GM18861 (cell line): Measurements from ENCODE around the gene CLDN6.

ENCODE experiments used
- ATAC-seq: cut with Tn5 transposase; IDR thresholded peaks from one replicate; pipeline ENCODE4 v1.9.1; 2021; ENCODE audit not compliant: unreplicated experiment

Gene CLDN6

DNA sequence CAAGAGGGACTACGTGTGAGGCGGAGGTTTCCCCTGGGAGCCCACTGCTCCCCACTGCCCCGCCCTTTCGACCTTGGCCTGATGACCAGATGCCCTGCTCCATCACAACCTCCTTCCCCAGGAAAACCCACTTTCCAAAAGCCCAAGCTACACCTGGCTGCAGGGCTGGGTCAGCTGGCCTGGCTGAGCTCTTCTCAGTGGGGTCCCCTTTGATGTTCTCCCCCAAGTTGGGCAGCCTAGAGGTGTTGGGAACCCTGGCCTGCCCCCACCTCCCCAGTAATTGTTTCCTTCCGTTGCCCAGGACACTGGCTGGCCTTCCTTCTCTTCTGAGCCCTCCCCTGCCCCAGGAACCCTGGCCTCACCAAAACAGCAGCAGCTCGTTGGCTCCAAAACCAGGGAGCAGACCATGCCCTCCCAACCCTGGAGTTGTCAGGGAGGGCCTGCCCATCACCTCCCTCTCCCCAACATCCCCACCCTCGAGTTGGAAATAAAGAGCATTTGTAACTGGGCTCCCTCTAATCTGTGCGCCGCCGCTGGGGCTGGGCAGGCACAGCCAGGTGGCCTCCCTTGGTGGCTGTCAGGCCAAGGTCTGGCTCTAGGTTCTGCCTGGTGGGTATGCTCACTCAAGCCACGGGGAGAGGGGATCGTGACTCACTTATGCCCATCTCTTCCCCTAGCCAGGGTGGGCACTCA is 3.8 kb downstream of the CLDN6 start:
- no peak for ATAC-seq

DNA sequence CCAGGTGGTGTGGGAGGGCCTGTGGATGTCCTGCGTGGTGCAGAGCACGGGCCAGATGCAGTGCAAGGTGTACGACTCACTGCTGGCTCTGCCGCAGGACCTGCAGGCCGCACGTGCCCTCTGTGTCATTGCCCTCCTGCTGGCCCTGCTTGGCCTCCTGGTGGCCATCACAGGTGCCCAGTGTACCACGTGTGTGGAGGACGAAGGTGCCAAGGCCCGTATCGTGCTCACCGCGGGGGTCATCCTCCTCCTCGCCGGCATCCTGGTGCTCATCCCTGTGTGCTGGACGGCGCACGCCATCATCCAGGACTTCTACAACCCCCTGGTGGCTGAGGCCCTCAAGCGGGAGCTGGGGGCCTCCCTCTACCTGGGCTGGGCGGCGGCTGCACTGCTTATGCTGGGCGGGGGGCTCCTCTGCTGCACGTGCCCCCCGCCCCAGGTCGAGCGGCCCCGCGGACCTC is 4.5 kb downstream of the CLDN6 start:
- ATAC-seq, result no peak

DNA sequence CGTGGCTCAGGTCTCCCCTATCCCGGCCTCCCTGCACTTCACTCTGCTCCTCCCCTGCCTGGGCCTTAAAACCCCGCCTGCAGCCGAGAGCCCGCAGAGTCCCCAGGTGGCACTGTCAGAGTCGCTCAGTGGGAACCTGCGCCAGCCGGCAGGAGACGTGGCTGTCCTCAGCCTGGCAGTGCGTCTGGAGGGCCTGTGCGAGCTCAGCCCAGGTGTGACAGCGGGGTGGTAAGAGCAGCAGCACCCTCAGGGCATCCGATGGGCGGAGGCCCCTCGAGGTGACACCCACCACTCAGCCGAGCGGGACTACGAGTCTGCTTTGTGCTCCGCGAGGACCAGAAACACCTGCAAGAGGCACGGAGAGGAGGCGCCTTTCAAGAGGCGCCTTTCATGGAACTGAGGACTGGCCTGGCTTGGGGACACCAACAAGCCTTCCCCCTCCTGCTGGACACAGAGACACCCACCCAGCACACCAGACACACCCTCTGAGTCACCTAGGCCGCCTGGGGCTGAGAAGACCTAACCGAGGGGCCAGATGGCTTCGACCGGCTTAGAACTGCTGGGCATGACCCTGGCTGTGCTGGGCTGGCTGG is 5.1 kb downstream of the CLDN6 start, which contains the start of gene CLDN9:
Gene CLDN9, plus strand, starts transcription at position 96 of the 593 bp plus-strand sequence. Its CDS starts 440 bp downstream, at position 536.
- ATAC-seq, result no peak

DNA sequence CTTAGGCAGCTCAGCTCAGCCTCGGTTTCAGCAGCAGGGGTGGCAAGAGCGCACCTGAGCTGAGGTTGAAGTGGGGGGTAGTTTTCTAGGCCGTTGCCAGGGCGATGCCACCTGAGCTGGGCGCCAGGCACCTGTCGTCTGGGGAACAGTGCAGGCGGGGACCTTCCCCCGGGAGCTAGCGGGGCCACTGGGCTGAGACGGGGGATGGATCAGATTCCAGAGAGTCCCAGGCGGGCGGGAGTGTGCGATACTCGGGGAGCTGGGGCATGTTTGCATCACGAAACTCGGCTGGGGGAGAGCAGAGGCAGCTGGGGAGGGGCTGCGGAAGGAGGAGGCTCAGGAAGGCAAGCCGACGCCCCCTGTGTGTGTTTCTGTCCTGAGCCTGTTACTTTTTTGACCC is 5.7 kb downstream of the CLDN6 start:
- no peak for ATAC-seq

DNA sequence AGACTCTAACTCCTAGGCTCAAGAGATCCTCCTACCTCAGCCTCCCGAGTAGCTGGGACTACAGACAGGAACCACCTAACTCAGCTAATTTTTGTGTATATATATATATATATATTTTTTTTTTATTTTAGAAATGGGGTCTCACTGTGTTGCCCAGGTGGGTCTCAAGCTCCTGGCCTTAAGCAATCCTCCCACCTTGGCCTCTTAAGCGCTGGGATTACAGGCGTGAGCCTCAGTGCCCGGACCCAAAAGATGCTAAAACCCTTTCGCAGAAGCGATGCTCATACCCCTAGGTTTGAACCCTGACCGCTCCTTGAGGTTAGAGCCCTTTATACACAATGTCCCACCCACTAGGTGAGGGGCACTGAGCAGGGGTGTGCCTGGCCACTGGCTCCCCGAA is 7.5 kb downstream of the CLDN6 start:
- ATAC-seq, result no peak

DNA sequence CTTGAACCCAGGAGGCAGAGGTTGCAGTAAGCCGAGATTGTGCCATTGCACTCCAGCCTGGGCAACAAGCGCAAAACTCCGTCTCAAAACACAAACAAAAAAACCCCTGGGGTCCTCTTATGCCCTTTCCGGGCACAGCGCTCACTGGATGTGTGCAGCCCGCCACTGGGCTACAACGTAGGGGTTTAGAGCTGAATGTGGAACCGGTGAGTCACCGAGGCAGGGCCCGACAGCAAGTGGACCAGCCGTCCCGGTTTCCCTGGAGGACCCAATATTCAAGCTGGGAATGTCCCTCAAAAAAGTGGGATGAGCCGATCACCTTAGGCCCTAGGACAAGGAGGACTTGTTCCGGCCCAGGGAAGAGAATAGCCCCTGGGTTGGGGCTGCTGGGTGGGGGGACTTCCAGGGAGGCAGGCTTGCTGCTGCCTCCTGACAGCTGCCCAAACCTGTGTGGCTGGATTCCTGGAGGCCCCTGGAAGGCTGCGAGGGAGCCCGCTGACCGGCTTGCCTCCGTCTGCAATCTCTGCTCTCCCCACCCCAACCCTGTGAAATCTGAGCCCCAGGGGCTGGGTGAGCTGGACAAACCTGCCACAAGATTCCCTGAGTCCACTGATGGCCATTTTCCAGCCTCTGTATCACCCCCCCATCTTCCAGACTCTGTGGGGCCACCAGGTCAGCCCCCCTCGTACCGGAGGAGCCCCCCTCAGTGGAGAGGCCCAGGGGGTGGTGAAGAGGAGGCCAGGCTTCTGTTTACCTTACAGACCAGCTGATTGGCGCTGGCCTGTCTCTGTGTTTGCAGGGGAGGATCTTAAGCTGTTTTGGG is 8.2 kb downstream of the CLDN6 start:
- ATAC-seq, result no peak

DNA sequence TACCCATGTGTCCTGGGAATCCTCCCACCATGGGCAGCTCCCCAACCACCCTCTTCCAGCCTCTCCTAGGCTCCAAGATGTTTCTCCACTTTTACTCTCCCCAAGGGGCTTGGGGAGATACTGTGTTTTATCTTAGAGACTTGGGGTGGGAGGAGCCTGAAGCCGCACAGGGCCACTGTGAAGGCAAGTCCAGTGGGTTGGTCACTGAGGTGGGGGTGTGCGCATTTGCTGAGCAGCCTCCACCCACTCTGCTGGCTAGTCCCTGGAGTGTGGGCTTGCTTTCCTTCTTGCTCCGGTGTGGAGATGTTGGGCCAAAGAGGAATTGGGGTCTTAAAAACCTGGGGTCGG is 9.3 kb downstream of the CLDN6 start:
- no peak for ATAC-seq

DNA sequence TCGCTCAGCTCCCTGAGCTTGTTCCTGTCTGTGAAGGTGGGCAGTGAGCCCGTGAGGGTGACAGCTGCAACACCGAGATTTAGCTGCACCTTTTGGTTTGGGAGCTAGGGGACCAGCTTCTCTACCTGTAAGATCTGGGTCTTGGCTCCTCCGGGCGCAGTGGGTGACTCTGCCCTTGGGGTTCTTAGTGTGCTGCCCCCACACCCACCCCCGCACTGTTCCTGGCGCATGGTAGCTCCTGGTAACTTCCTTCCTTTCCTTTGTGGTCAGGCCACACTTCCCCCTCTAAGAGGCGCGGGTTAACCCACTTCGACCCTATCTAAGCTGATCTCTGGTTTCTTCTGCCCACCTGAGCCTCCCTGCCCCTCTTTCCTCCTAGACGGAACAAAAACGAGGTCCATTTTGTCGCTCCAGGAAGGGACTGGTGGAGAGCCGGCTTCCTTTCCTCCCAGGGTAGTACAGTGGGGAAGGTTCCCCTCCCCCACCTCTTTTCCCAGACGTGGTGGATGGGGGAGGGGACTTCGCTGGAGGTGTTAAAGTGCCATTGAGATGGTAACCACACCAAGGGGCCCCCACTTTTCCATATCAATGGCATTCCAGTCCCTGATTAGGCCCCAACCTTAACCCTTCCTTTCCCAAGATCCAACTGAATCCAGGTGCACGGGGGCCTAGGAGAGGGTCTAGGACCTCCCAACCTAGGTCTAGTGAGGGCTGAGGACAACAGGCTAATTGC is 9.9 kb downstream of the CLDN6 start:
- no peak for ATAC-seq

DNA sequence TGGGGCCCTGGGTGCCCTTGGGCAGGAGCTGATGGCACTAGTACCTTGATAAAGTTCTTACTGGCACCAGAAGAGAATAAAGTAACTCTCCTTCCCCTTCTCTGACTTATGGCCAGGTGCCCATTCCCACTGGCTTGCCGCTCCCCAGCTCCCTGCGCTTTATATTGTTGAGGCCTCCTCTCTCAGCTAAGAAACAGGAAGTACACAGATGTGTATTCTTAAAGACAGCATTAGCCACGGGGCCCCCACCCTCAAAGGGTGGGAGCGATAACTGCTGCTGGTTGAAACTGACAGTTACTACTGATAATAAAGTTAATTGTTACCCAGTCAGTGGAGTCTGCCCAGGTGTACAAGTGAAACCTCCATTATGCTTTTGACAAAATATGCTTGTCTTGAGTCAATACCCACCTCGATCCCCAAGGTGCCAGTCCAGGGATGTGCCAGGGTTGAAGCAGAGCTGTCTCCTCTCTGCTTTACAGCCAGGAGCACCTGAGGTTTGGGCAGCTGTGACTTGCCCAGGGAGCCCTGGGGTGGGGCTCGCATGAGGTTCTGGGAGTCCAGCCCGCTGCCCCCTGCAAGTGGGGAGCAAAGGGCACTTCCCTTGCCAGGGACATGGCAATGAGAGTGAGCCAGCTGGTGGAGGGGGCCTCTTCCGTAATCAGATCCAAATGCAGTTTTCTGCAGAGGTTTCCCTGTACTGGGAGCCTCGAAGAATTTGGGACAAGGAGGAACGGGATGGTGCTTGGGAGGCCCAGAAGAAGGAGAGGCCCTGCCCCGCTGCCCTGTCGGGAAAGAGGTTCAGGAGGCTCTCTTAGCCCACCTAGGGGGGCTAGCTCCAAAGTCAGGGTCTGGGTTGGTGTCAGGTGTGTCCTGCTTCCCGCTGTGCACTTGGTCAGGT is 10.7 kb downstream of the CLDN6 start:
- no peak for ATAC-seq

DNA sequence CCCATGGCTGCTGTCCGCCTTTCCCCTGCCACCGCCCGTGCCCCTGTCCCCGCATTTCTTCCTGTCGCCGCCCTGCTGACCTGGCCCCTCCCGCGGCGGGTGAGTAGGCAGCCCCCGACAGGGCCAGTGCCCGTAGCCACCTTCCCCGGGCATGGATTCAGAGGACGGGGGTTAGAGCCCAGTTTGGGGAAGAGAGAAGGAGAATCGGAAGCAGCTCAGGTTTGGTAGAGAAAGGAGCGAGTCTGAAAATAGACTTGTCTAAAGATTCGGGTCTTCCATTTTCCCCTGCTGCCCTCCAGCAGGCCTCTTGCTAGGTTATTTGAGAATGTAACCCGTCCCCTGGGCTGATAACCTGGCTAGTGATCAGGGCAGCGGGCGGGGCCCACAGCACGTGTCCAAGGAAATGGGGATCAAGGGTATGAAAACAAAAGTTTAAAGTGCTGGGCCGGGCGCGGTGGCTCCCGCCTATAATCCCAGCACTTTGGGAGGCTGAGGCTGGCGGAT is 13.2 kb downstream of the CLDN6 start:
- ATAC-seq, result no peak

DNA sequence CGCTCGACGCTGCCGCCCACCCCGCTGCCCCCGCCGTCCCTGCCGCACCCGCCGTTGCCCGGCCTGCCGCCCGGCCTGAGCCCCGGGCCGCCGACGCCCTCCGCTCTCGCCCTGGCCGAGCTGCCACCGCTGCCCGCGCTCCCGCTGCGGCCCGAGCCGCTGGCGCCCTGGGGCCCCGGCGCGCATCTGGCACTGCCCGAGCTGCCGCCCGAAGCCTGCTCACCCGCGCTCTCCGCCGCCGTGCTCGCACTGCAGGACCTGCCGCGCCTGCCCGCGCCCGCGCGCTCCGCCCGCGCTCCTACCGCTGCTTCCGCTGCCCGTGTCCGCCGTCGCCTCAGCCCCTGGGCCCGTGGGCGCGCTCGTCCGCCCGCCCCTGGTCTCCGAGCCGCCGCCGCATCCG is 13.7 kb downstream of the CLDN6 start:
- peak; percentile 2 for ATAC-seq

DNA sequence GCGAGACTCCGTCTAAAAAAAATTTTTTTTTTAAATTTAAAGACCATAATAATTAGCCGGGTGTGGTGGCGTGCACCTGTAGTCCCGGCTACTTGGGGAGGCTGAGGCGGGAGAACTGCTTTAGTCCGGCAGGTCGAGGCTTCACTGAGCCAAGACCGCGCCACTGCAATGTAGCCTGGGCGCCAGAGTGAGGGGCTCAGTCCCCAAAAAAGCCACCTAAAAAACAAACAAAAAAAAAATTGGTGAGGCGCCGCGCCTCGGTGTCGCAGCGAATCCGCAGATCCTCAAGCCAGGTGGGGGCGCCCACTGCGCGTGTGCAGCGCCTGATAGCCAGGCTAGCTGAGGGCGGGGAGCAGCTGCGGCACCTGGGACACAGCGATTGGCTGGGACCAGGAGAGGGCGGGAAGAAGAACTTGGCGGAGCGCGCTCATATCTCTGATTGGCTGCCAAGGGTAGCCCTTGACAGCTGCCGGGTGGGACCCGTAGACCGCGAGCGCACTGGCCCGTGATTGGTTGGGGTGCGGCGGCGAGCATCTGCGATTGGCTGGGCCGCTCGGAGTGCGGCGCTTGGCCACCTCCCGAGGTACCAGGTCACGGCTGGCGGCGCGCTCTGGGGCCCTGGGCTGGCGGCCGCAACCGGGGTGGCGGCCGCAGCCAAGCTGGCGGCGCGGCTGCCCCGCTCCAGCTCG is 14.3 kb downstream of the CLDN6 start:
- ATAC-seq, result peak; percentile 94

DNA sequence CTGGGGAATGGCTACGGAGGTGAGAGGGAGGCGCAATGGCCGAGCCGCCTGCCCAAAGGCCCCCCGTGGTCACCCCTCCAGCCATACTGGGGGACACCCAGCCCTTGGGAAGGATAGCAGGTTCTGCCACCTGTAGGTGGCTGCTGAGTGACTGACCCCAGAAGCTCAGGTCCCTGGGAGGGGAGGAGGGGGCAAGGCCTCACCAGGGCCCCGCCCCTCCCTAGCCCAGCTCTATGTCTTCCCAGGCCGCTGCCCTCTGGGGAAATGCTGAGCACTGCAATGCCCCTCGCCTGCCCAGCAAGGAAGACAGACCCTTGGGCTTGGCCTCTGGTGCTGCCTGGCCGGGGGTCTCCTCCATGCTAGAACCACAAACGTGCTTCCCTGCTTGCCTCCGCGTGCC is 16.7 kb downstream of the CLDN6 start:
- no peak for ATAC-seq

DNA sequence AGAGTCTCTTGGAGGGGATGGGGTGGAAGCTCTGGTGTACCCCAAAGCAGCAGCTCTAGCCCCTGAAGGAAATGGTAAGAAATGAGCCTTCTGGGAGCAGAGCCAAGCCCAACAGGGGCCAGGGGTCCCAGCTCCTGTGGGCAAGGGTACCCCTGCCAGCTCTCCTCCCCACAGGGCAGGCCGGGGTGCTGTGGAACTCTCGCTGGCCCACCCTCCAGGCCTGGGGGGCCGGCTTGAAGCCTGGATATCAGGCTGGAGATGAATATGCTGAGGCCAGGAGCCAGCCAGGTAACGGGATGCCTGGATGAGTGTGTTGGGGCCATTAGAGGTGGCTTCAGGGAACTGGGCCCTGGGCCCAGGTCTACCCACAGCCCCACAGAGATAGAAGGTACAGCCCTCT is 17.4 kb downstream of the CLDN6 start:
- no peak for ATAC-seq

DNA sequence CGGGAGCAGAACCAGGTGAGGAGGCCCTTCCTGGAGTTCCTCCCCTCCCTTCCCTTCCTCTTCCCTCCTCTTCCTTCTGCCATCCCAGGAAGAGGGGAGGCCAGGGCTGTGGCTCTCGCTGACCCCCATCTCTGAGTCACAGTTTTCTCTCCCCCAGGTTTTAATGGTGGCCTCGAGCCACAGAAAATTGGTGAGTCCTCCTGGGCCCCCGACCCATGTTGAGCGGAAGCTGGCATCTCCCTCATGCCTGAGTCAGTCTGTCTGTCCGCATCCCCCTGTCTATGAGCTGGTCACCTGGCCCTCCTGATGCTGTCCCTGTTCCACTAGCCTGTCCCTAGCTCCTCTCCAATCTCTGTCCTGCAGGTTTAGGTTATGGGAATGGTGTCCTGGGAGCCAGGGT is 18.1 kb downstream of the CLDN6 start:
- ATAC-seq, result no peak

DNA sequence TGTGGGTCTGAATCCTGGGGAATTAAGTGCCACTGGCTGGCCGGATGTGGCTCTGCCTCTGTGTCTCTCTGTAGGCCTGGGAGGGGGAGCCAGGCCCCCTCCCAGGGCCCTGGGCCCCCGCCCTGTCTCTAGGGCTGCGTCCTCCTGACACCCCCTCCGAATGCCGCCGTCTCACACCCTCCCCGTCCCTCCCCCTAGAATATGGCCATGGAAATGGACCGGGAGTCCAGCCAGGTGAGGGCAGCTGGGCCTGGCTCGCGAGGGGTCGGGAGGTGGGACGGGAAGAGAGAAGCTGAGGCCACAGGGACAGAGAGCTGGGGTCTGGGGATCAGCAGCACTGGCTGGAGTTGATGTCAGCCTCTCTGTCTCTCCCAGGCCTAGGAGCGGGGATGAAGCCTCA is 21.7 kb downstream of the CLDN6 start:
- ATAC-seq, result no peak

DNA sequence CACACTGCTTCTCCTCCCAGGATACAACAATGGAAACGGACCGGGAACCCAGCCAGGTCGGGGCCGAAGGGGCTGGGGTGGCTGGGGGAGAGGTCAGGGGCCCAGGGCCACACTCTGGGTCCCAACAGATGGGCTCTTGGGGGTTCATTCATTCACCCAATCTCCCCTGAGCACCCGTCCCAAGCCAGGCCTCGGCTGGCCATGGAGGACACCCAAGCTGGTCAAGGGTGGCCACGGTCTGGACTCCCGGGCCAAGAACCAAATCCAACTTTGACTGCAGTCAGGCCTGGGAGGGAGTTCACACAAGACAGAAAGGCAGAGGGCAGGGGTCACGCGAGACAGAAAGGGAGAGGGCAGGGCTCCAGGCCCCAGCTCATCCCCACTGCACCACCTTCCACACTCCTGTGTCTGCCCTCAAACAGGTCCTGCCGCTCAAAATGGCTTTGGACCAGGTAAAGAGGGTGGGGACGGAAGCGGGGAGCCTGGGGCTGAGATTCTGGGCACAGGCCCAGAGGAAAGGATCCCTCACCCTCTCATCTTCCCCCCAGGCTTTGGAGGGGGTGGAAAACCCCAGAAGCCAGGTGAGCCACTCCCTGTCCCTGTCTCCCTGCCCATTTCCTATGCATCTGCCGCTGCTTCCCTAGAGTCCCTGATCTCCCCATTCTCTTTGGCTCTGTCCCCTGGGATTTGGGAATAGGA is 25.5 kb downstream of the CLDN6 start:
- no peak for ATAC-seq

DNA sequence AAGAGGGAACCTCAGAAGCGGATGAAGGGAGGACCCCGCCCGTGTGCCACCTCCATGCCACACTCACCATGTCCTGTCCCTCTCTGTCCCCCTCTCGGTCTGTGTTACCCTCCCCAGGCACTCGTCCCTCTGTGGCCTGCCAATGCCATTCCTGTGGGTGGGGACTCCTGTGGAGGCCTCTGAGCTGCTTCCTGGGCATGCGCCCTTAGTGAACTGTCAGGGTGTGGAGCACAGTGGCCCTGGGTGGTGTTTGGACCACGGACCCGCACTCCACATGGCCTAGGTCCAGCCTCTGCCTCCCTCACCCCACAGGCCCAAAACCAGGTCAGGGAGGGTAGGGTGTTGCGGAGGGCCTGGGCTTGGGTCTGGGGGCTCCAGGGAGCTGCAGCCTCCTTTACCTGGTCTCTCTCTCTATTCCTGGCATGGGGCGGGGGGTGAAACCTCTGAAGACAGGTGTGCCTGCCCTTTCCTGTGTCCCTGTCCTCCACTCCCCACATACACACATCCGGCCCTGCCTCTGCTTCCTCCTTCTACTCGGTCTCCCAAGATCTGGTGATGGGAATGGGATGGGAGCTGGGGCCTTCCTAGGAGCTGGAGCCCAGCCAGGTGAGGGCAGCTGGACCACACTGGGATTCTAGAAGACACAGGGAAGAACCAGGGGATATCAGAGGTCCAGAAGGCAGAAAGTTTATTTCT is 26.3 kb downstream of the CLDN6 start:
- ATAC-seq, result no peak
